ENCODE measurements around the gene E2F1.

The E2F1 gene

GRCh38 chr20:33686100-33686983 is at the start of gene E2F1:
Gene E2F1, minus strand, starts transcription at chr20:33686385. Its CDS starts 121 bp downstream, at chr20:33686264.
- peak; percentile 95 for DNase-seq

GRCh38 chr20:33733654-33734576 is 47.7 kb upstream of the E2F1 start:
- no peak for DNase-seq

- DNase-seq: peak; percentile 82
Measured at GRCh38 chr20:33732166-33732970, 46.2 kb upstream of the E2F1 start.

GRCh38 chr20:33731693-33732165 is 45.5 kb upstream of the E2F1 start, which contains the start of gene ZNF341:
Gene ZNF341, plus strand, starts transcription at chr20:33731996. Its CDS starts 26 bp downstream, at chr20:33732022.
- peak; percentile 90 for DNase-seq

- no peak for DNase-seq
Measured at GRCh38 chr20:33730946-33731692, 44.9 kb upstream of the E2F1 start.

GRCh38 chr20:33729101-33729500 is 42.9 kb upstream of the E2F1 start:
- DNase-seq: no peak

GRCh38 chr20:33728463-33728862 is 42.3 kb upstream of the E2F1 start:
- no peak for DNase-seq

- DNase-seq: no peak
Measured at GRCh38 chr20:33727806-33728205, 41.6 kb upstream of the E2F1 start.

GRCh38 chr20:33727115-33727479 is 40.9 kb upstream of the E2F1 start:
- no peak for DNase-seq

- DNase-seq: no peak
Measured at GRCh38 chr20:33725607-33726264, 39.6 kb upstream of the E2F1 start.

- no peak for DNase-seq
Measured at GRCh38 chr20:33724439-33725094, 38.4 kb upstream of the E2F1 start.

- no peak for DNase-seq
Measured at GRCh38 chr20:33721391-33722140, 35.4 kb upstream of the E2F1 start.

- DNase-seq: peak; percentile 85
Measured at GRCh38 chr20:33719989-33720709, 34.0 kb upstream of the E2F1 start, which contains the start of gene PXMP4. Gene PXMP4, minus strand, starts transcription at chr20:33720310. Its CDS starts 103 bp downstream, at chr20:33720207.

GRCh38 chr20:33719277-33719988 is 33.2 kb upstream of the E2F1 start:
- DNase-seq: no peak

- no peak for DNase-seq
Measured at GRCh38 chr20:33716498-33716897, 30.3 kb upstream of the E2F1 start.

- no peak for DNase-seq
Measured at GRCh38 chr20:33713865-33714367, 27.7 kb upstream of the E2F1 start.

- DNase-seq: no peak
Measured at GRCh38 chr20:33711446-33711738, 25.2 kb upstream of the E2F1 start.

- no peak for DNase-seq
Measured at GRCh38 chr20:33710681-33711445, 24.7 kb upstream of the E2F1 start.
